Thyroid gland (tissue), 4 donors: ENCODE measurements around the gene LRRC27. TPM values are rescaled to one million over a fixed set of nuclear protein-coding genes. Genes with fewer than 3 reads are reported as not detected.

Experiments
- DNase-seq, 2 donors: peaks; one replicate each; pipeline ENCODE4 v3.0.0-alpha.2; 2019
- H3K27ac ChIP-seq, 3 donors: fragments of 200-600 bp; sonication (generic); 1 replicate in 2 of 3; 2 replicates in 1 of 3; pipeline ENCODE4 v1.5.1; 2016 to 2019; ENCODE audit warnings: mild to moderate bottlenecking in 1 of 3, moderate library complexity in 1 of 3
- H3K27me3 ChIP-seq: fragments of 200-600 bp; sonication (generic); one replicate; pipeline ENCODE4 v1.5.1; 2019
- H3K36me3 ChIP-seq, 2 donors: fragments of 200-600 bp; sonication (generic); one replicate each; pipeline ENCODE4 v1.5.1; 2016 to 2019
- H3K4me1 ChIP-seq, 2 donors: fragments of 200-600 bp; sonication (generic); one replicate each; pipeline ENCODE4 v1.5.1; 2017 to 2019
- H3K4me3 ChIP-seq, 3 donors: fragments of 200-600 bp; sonication (generic); replicated peaks in 1 of 3; 1 replicate in 2 of 3; 2 replicates in 1 of 3; pipeline ENCODE4 v1.5.1; 2016; ENCODE audit warnings: mild to moderate bottlenecking in 1 of 3
- H3K9me3 ChIP-seq: fragments of 200-600 bp; sonication (generic); one replicate; pipeline ENCODE4 v1.5.1; 2017
- POLR2A ChIP-seq, 2 donors: fragments of 450-650 bp; IDR thresholded peaks; one replicate each; pipeline ENCODE4 v1.6.1; 2017; ENCODE audit warnings: antibody characterized with exemption in 2 of 2, mild to moderate bottlenecking in 2 of 2, moderate library complexity in 1 of 2
- WGBS, 2 donors: methylation state at CpG; one replicate each; pipeline ENCODE4 v1.1.5; 2017; 5-methylcytosine and 5-hydroxymethylcytosine counted together
- intact Hi-C: fragments of 100-400 bp; cut with DNase I; formaldehyde crosslinking; loops from one replicate; pipeline ENCODE4 v1.15.1; 2023
- total RNA-seq, 4 donors: library from RNA; depleted of rRNA; stranded (reverse); fragments of >200 nt; gene quantifications; one replicate each; pipeline ENCODE4 v1.2.3, GENCODE V29; 2016
- TF ChIP-seq, protein P1 (sequence below), 6 experiments: fragments of 200-600 bp in 3 of 6; fragments of 450-650 bp in 3 of 6; sonication (generic) in 3 of 6; IDR thresholded peaks; one replicate each; pipeline ENCODE4 v1.5.1; 2016 to 2019; ENCODE audit warnings: antibody characterized with exemption in 6 of 6, mild to moderate bottlenecking in 2 of 6, inconsistent platforms in 1 of 6, moderate library complexity in 1 of 6

The LRRC27 gene
- total RNA-seq, 4 donors from 2014 or later = 14.0 to 24.4 (median 19.4) TPM

DNA sequence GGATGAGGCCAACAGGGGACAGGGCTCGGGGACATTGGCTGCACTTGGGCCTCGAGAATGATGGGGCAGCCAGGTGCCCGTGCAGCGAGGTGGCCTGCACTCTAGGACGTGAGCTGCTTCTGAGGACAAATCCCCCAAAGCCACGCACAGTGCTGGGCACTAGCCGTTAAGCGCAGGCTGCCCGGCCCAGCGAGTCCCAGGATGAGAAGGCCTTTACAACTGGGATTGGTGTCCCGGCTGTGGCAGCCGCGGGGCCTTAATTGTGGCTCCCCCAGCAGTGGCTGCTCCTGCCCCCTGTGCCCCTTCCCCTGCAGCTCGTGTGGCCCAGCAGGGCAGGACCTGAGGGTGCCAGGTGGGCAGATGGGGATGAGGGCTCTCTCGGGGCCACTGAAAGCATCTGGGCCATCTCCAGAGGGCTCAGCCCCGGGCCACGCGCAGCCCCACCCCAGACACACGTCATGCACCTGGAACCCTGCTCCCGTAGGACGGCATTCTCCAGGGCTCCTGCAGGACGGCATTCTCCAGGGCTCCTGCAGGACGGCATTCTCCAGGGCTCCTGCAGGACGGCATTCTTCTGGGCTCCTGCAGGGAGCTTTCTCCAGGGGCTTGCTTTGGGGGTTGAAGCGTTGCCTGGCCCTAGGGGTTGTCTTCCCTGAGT is 71.6 kb downstream of the LRRC27 start:
- peak in 1 of 2 donors; percentile 0 for DNase-seq
- Histone ChIP-seq H3K27me3 (no peaks in the 10 kb centered on the region), H3K4me1 (peaks cover 51 to 68% of the 10 kb centered on the region in 2 donors), H3K4me3 (no peak overlapping the region), H3K36me3 (peaks cover 18 to 24% of the 10 kb centered on the region in 2 donors), H3K9me3 (no peaks in the 10 kb centered on the region), H3K27ac (no peak overlapping the region)
- 88 to 93% methylated on average over 6 to 22 of the region's 25 CpGs for WGBS, 2 donors
- TF ChIP-seq POLR2A (IDR thresholded peaks at IDR 0.05) = no peak
- TF ChIP-seq, protein P1, sequence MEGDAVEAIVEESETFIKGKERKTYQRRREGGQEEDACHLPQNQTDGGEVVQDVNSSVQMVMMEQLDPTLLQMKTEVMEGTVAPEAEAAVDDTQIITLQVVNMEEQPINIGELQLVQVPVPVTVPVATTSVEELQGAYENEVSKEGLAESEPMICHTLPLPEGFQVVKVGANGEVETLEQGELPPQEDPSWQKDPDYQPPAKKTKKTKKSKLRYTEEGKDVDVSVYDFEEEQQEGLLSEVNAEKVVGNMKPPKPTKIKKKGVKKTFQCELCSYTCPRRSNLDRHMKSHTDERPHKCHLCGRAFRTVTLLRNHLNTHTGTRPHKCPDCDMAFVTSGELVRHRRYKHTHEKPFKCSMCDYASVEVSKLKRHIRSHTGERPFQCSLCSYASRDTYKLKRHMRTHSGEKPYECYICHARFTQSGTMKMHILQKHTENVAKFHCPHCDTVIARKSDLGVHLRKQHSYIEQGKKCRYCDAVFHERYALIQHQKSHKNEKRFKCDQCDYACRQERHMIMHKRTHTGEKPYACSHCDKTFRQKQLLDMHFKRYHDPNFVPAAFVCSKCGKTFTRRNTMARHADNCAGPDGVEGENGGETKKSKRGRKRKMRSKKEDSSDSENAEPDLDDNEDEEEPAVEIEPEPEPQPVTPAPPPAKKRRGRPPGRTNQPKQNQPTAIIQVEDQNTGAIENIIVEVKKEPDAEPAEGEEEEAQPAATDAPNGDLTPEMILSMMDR (IDR thresholded peaks at IDR 0.05) = no peak
- intact Hi-C loops = no loop called here

DNA sequence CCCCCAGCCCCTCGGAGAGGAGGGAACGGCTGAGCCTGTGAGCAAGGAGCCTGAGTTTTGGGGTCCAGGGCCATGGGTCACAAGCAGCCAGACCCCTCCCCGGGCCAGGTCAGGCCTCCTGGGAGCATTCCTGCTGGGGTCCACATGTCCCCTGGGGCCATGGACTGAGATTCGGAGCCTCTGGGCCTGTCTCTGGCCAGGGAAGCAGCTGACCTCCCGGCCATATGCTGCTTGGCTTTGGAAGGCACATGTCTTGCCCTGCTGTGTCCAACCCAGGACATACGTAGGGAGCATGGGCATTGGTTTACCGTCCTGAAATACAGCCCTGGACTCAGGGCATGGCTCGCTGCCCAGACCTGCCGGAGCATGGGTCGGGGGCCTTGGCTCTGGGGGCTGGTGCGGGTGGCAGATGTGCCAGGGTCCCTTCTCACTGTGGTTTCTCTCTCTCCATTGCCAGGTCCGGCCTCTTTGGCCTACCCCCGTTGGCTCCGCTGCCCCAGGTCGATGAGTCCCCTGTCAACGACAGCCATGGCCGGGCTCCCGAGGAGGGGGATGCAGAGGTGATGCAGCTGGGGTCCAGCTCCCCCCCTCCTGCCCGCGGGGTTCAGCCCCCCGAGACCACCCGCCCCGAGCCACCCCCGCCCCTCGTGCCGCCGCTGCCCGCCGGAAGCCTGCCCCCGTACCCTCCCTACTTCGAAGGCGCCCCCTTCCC is 72.3 kb downstream of the LRRC27 start:
- intact Hi-C loops = no loop called here
- no peaks in the 10 kb centered on the region for H3K9me3 ChIP-seq
- H3K27me3 ChIP-seq = no peaks in the 10 kb centered on the region
- no peak overlapping the region for H3K4me3 ChIP-seq
- 71 to 89% methylated on average over 13 to 22 of the region's 32 CpGs for WGBS, 2 donors
- H3K36me3 ChIP-seq = peaks cover 18 to 24% of the 10 kb centered on the region in 2 donors
- no peak overlapping the region for H3K27ac ChIP-seq
- peaks cover 56 to 68% of the 10 kb centered on the region in 2 donors for H3K4me1 ChIP-seq
- no peak for TF ChIP-seq POLR2A (IDR thresholded peaks at IDR 0.05)
- TF ChIP-seq, protein P1 (IDR thresholded peaks at IDR 0.05) = no peak
- peak in 1 of 2 donors; percentile 0 for DNase-seq

- no peak overlapping the region for H3K27ac ChIP-seq
These were observed 73.0 kb downstream of the LRRC27 start for GRCh38 chr10:132404911-132405462.

GRCh38 chr10:132405463-132405991 is 73.5 kb downstream of the LRRC27 start:
- no peak overlapping the region for H3K4me3 ChIP-seq
- TF ChIP-seq POLR2A (IDR thresholded peaks at IDR 0.05) = no peak
- H3K9me3 ChIP-seq = no peaks in the 10 kb centered on the region
- H3K4me1 ChIP-seq = peaks cover 54 to 68% of the 10 kb centered on the region in 2 donors
- 95 to 97% methylated on average over 28 to 32 of the region's 53 CpGs for WGBS, 2 donors
- peaks cover 18 to 24% of the 10 kb centered on the region in 2 donors for H3K36me3 ChIP-seq
- intact Hi-C loops = no loop called here
- no peak overlapping the region for H3K27ac ChIP-seq
- no peaks in the 10 kb centered on the region for H3K27me3 ChIP-seq
- DNase-seq = no peak

More at GRCh38 chr10:132404911-132405462, 73.0 kb downstream of the LRRC27 start:
- Histone ChIP-seq H3K4me3 (no peak overlapping the region), H3K4me1 (peaks cover 57 to 68% of the 10 kb centered on the region in 2 donors), H3K27me3 (no peaks in the 10 kb centered on the region), H3K36me3 (peaks cover 18 to 24% of the 10 kb centered on the region in 2 donors), H3K9me3 (no peaks in the 10 kb centered on the region)
- WGBS, 2 donors = 86 to 93% methylated on average over 27 to 40 of the region's 54 CpGs
- TF ChIP-seq POLR2A (IDR thresholded peaks at IDR 0.05) = no peak
- TF ChIP-seq, protein P1 (IDR thresholded peaks at IDR 0.05) = no peak
- intact Hi-C loops = no loop called here
- DNase-seq = no peak

- TF ChIP-seq, protein P1 (IDR thresholded peaks at IDR 0.05) = no peak
- TF ChIP-seq POLR2A (IDR thresholded peaks at IDR 0.05) = no peak
- H3K4me3 ChIP-seq = no peak overlapping the region
- H3K27me3 ChIP-seq = no peaks in the 10 kb centered on the region
- 97 to 98% methylated on average over 8 to 17 of the region's 17 CpGs for WGBS, 2 donors
- no peak for DNase-seq
- intact Hi-C loops = no loop called here
- H3K9me3 ChIP-seq = no peaks in the 10 kb centered on the region
- H3K4me1 ChIP-seq = peaks cover 54 to 68% of the 10 kb centered on the region in 2 donors
- peak overlapping the region; percentile 98 to 100 (median 99) for H3K27ac ChIP-seq
- H3K36me3 ChIP-seq = peaks cover 18 to 24% of the 10 kb centered on the region in 2 donors
These were observed 74.2 kb downstream of the LRRC27 start for GRCh38 chr10:132406181-132406580.
